Panc1 (cell line): Measurements from ENCODE around the gene SFTA2.

Source experiments
- CTCF ChIP-seq: fragments of 450-650 bp; IDR thresholded peaks from 2 replicates; pipeline ENCODE4 v1.5.1; 2017; ENCODE audit warnings: mild to moderate bottlenecking
- POLR2AphosphoS5 ChIP-seq: IDR thresholded peaks from 2 replicates; pipeline ENCODE4 v1.6.1; 2012; ENCODE audit warnings: mild to moderate bottlenecking, low read depth, low read length, moderate library complexity
- REST ChIP-seq, 2 experiments: IDR thresholded peaks; 2 replicates each; pipeline ENCODE4 v1.6.1; 2011 to 2012; ENCODE audit warnings: low read depth in 2 of 2, control low read depth in 1 of 2, low read length in 1 of 2, mild to moderate bottlenecking in 1 of 2, moderate library complexity in 1 of 2; ENCODE audit not compliant: insufficient read depth in 1 of 2
- SIN3A ChIP-seq: IDR thresholded peaks from 2 replicates; pipeline ENCODE4 v1.6.1; 2012; ENCODE audit warnings: low read depth, mild to moderate bottlenecking, low read length, moderate library complexity, borderline replicate concordance; ENCODE audit not compliant: insufficient read depth

- TF ChIP-seq POLR2AphosphoS5, result no peak
- TF ChIP-seq CTCF, result no peak
- TF ChIP-seq SIN3A, result no peak
- TF ChIP-seq REST (IDR thresholded peaks at IDR 0.05; ENCODE audit: insufficient read depth in 1 of 2, low read depth in 2 of 2, low read length in 1 of 2), result no peak
Measured at GRCh38 chr6:30896541-30896940, 35.4 kb downstream of the SFTA2 start.
